AG04450 (cell line): ENCODE measurements around the gene PPM1K. TPM values are rescaled to one million over a fixed set of nuclear protein-coding genes. Genes with fewer than 3 reads are reported as not detected.

ENCODE experiments used
- CTCF ChIA-PET: fragments of 300-600, 350-600 bp; formaldehyde crosslinking; extraction: SDS; loops from one replicate; lab custom pipeline; 2022; ENCODE audit warnings: antibody characterized with exemption, inconsistent platforms; lab: Charles Lee
- POLR2A ChIA-PET: fragments of 350-600 bp; formaldehyde crosslinking; extraction: SDS; loops from one replicate; lab custom pipeline; 2021; ENCODE audit warnings: antibody characterized with exemption, inconsistent platforms; lab: Yijun Ruan, JAX
- DNase-seq: peaks from one replicate; pipeline ENCODE4 v3.0.0-alpha.2; 2011; ENCODE audit warnings: low read depth, low spot score
- H3K27ac ChIP-seq: one replicate; pipeline ENCODE4 v1.5.1; 2012; ENCODE audit warnings: low read depth, low read length, control low read depth
- H3K27me3 ChIP-seq: one replicate; pipeline ENCODE4 v1.6.0; 2012; ENCODE audit warnings: low read length; ENCODE audit not compliant: control insufficient read depth, insufficient read depth
- H3K4me3 ChIP-seq: 2 replicates; pipeline ENCODE4 v1.5.1; 2011; ENCODE audit warnings: mild to moderate bottlenecking, low read depth, low read length, control low read depth
- H3K9me3 ChIP-seq: 2 replicates; pipeline ENCODE4 v1.5.1; 2012; ENCODE audit warnings: low read length; ENCODE audit not compliant: control insufficient read depth, insufficient read depth
- CTCF ChIP-seq: IDR thresholded peaks from 2 replicates; pipeline ENCODE4 v1.5.1; 2011; ENCODE audit warnings: low read depth, low read length, control low read depth, inconsistent platforms
- polyA plus RNA-seq: library from polyadenylated mRNA; depleted of rRNA; stranded (reverse); fragments of >200 nt; gene quantifications from 2 replicates; pipeline ENCODE4 v1.2.3, GENCODE V29; 2011

Gene PPM1K
- polyA plus RNA-seq, 1 experiment, result 9.6 TPM

GRCh38 chr4:88268913-88269312 lies 15.4 kb downstream of the PPM1K start:
- ChIA-PET POLR2A (no interaction called here), CTCF (interaction anchor here (1.1 kb wide), 1 partner anchor 50 kb away, joined by 3 read pairs; no protein-coding TSS in a partner anchor)
- Histone ChIP-seq H3K27ac (no peak overlapping the region), H3K27me3 (no peaks in the 10 kb centered on the region), H3K4me3 (no peak overlapping the region), H3K9me3 (no peaks in the 10 kb centered on the region)
- DNase-seq, result no peak
- no peak for TF ChIP-seq CTCF

- Histone ChIP-seq H3K27ac (no peak overlapping the region), H3K4me3 (no peak overlapping the region), H3K27me3 (no peaks in the 10 kb centered on the region), H3K9me3 (no peaks in the 10 kb centered on the region)
- CTCF ChIA-PET, result interaction anchor here (0.5 kb wide), 1 partner anchor 218 kb away, joined by 3 read pairs; no protein-coding TSS in a partner anchor
- no peak for DNase-seq
- POLR2A ChIA-PET, result no interaction called here
- no peak for TF ChIP-seq CTCF
Observed at GRCh38 chr4:88264336-88264735, 20.0 kb downstream of the PPM1K start.

GRCh38 chr4:88257726-88258125 lies 26.6 kb downstream of the PPM1K start:
- DNase-seq, result no peak
- Histone ChIP-seq H3K4me3 (no peak overlapping the region), H3K9me3 (no peaks in the 10 kb centered on the region), H3K27me3 (peaks cover 3% of the 10 kb centered on the region), H3K27ac (no peak overlapping the region)
- ChIA-PET POLR2A (no interaction called here), CTCF (no interaction called here)
- TF ChIP-seq CTCF, result no peak

GRCh38 chr4:88255111-88255510 lies 29.2 kb downstream of the PPM1K start:
- POLR2A ChIA-PET, result interaction anchor here (0.7 kb wide), 1 partner anchor 89 kb away, joined by 3 read pairs; no protein-coding TSS in a partner anchor
- no peak for DNase-seq
- CTCF ChIA-PET, result no interaction called here
- no peak overlapping the region for H3K4me3 ChIP-seq
- H3K27ac ChIP-seq, result no peak overlapping the region
- no peaks in the 10 kb centered on the region for H3K9me3 ChIP-seq
- TF ChIP-seq CTCF, result no peak
- H3K27me3 ChIP-seq, result peaks cover 3% of the 10 kb centered on the region

- Histone ChIP-seq H3K27ac (no peak overlapping the region), H3K27me3 (peaks cover 3% of the 10 kb centered on the region), H3K9me3 (no peaks in the 10 kb centered on the region), H3K4me3 (no peak overlapping the region)
- DNase-seq, result no peak
- TF ChIP-seq CTCF, result no peak
- ChIA-PET CTCF (interaction anchor here (0.6 kb wide), 1 partner anchor 92 kb away, joined by 3 read pairs; no protein-coding TSS in a partner anchor), POLR2A (no interaction called here)
Observed at GRCh38 chr4:88251924-88252323, 32.4 kb downstream of the PPM1K start.
